Small intestine (tissue), 7 donors: ENCODE data around the gene RARA. TPM values are rescaled to one million over a fixed set of nuclear protein-coding genes. Genes with fewer than 3 reads are reported as not detected.
"Not testable (repeated sequence)": the region's sequence is repeated elsewhere in the genome, so short reads cannot be mapped to it uniquely, and the experiment has no call there.

Source experiments
- DNase-seq, 2 donors: peaks; one replicate each; pipeline versions ENCODE4 v3.0.0 to v3.0.0-alpha.2; 2013
- FAIRE-seq: peaks from 2 replicates; lab custom pipeline; 2012; peaks lifted over from hg19 to GRCh38; lab: Jason Lieb, UNC
- H3K27ac ChIP-seq, 3 donors: one replicate each; pipeline ENCODE4 v1.5.1; 2013; ENCODE audit warnings: low read length in 2 of 3, mild to moderate bottlenecking in 2 of 3, control low read depth in 1 of 3, inconsistent platforms in 1 of 3, low read depth in 1 of 3, moderate library complexity in 1 of 3
- H3K27me3 ChIP-seq, 3 donors: one replicate each; pipeline ENCODE4 v1.6.1; 2013; ENCODE audit warnings: low read length in 3 of 3, inconsistent platforms in 1 of 3; ENCODE audit not compliant: control insufficient read depth in 3 of 3, insufficient read depth in 3 of 3
- H3K36me3 ChIP-seq, 3 donors: one replicate each; pipeline ENCODE4 v1.6.1; 2013; ENCODE audit warnings: low read length in 3 of 3, inconsistent platforms in 1 of 3, low read depth in 1 of 3, mild to moderate bottlenecking in 1 of 3, moderate library complexity in 1 of 3; ENCODE audit not compliant: control insufficient read depth in 3 of 3, insufficient read depth in 2 of 3
- H3K4me1 ChIP-seq, 3 donors: one replicate each; pipeline ENCODE4 v1.6.1; 2013; ENCODE audit warnings: low read length in 2 of 3, inconsistent platforms in 1 of 3, low read depth in 1 of 3, mild to moderate bottlenecking in 1 of 3, moderate library complexity in 1 of 3; ENCODE audit not compliant: control insufficient read depth in 3 of 3, insufficient read depth in 2 of 3
- H3K4me3 ChIP-seq, 3 donors: one replicate each; pipeline ENCODE4 v1.5.1; 2013; ENCODE audit warnings: low read length in 3 of 3, control low read depth in 1 of 3, inconsistent platforms in 1 of 3, low read depth in 1 of 3, mild to moderate bottlenecking in 1 of 3, moderate library complexity in 1 of 3
- H3K9me3 ChIP-seq, 2 donors: one replicate each; pipeline ENCODE4 v1.6.1; 2013; ENCODE audit warnings: low read depth in 1 of 2, low read length in 1 of 2; ENCODE audit not compliant: control insufficient read depth in 2 of 2, insufficient read depth in 1 of 2
- WGBS, 3 donors: extraction: QIAGEN DNeasy Blood & Tissue Kit; methylation state at CpG; one replicate each; pipeline ENCODE4 v1.1.7; 2013; 5-methylcytosine and 5-hydroxymethylcytosine counted together
- polyA plus RNA-seq, 4 donors: library from polyadenylated mRNA; stranded (reverse) in 3 of 4; unstranded in 1 of 4; fragments of 200-250 nt in 3 of 4; fragments of 120-200 nt in 1 of 4; gene quantifications; one replicate each; pipeline versions ENCODE4 v1.2.1 to v1.2.3, GENCODE V29; 2013
- donor health status: healthy with polysubstance abuse.
- donor health status: control.
- donor health status: control.
- donor health status: Bipolar disorder and iron deficiency.
- donor health status: healthy.

Gene RARA
- polyA plus RNA-seq, 4 donors: 28.8 to 47.7 (median 39.9) TPM

- H3K4me1 ChIP-seq, H3K27me3 ChIP-seq, H3K27ac ChIP-seq, DNase-seq, H3K36me3 ChIP-seq, FAIRE-seq, H3K9me3 ChIP-seq, H3K4me3 ChIP-seq: not testable (repeated sequence)
- WGBS, 3 donors: 73 to 88% (median 82%) methylated on average over 16 to 21 of the region's 21 CpGs
Measured at GRCh38 chr17:40375786-40376185, 66.8 kb downstream of the RARA start.

GRCh38 chr17:40376541-40376940 is 67.6 kb downstream of the RARA start:
- not testable (repeated sequence) for H3K9me3 ChIP-seq, H3K27me3 ChIP-seq, H3K4me3 ChIP-seq, DNase-seq, FAIRE-seq, H3K27ac ChIP-seq, H3K4me1 ChIP-seq, H3K36me3 ChIP-seq
- WGBS, 3 donors: 77 to 84% (median 83%) methylated on average over 6 of the region's 6 CpGs

GRCh38 chr17:40377832-40378231 is 68.9 kb downstream of the RARA start:
- FAIRE-seq (no peak), DNase-seq (no peak)
- Histone ChIP-seq H3K4me3 (no peak overlapping the region), H3K9me3 (no peaks in the 10 kb centered on the region), H3K4me1 (no peaks in the 10 kb centered on the region), H3K27me3 (no peaks in the 10 kb centered on the region), H3K27ac (no peak overlapping the region), H3K36me3 (no peaks in the 10 kb centered on the region)
- WGBS, 3 donors: 81 to 89% (median 83%) methylated on average over 13 of the region's 13 CpGs

GRCh38 chr17:40378966-40379365 is 70.0 kb downstream of the RARA start:
- Histone ChIP-seq H3K27me3 (no peaks in the 10 kb centered on the region), H3K9me3 (no peaks in the 10 kb centered on the region), H3K4me1 (no peaks in the 10 kb centered on the region), H3K27ac (no peak overlapping the region), H3K36me3 (no peaks in the 10 kb centered on the region), H3K4me3 (no peak overlapping the region)
- DNase-seq (no peak), FAIRE-seq (no peak)
- WGBS, 3 donors: 79 to 91% (median 84%) methylated on average over 7 of the region's 7 CpGs

GRCh38 chr17:40382251-40382650 is 73.3 kb downstream of the RARA start:
- H3K4me3 ChIP-seq: no peak overlapping the region
- H3K4me1 ChIP-seq: no peaks in the 10 kb centered on the region
- no peaks in the 10 kb centered on the region for H3K9me3 ChIP-seq
- WGBS, 3 donors: 94 to 96% (median 94%) methylated on average over 4 of the region's 4 CpGs
- DNase-seq (no peak), FAIRE-seq (no peak)
- H3K27ac ChIP-seq: no peak overlapping the region
- H3K36me3 ChIP-seq: no peaks in the 10 kb centered on the region
- no peaks in the 10 kb centered on the region for H3K27me3 ChIP-seq

- not testable (repeated sequence) for H3K27ac ChIP-seq, FAIRE-seq, H3K36me3 ChIP-seq, H3K9me3 ChIP-seq, H3K27me3 ChIP-seq, H3K4me3 ChIP-seq, H3K4me1 ChIP-seq, DNase-seq
- WGBS, 3 donors: 95 to 100% (median 96%) methylated on average over 3 of the region's 3 CpGs
Measured at GRCh38 chr17:40386555-40386954, 77.6 kb downstream of the RARA start.

GRCh38 chr17:40399185-40399584 is 90.2 kb downstream of the RARA start:
- Histone ChIP-seq H3K27me3 (no peaks in the 10 kb centered on the region), H3K27ac (no peak overlapping the region), H3K4me1 (no peaks in the 10 kb centered on the region), H3K4me3 (no peak overlapping the region), H3K36me3 (peaks cover 0 to 21% (median 0%) of the 10 kb centered on the region in 3 donors), H3K9me3 (no peaks in the 10 kb centered on the region)
- FAIRE-seq: no peak
- WGBS, 3 donors: 58 to 69% (median 64%) methylated on average over 4 of the region's 4 CpGs
- peak; percentile 50 to 51 for DNase-seq

GRCh38 chr17:40402668-40403067 is 93.7 kb downstream of the RARA start:
- FAIRE-seq: no peak
- Histone ChIP-seq H3K9me3 (no peaks in the 10 kb centered on the region), H3K27me3 (no peaks in the 10 kb centered on the region), H3K36me3 (peaks cover 0 to 15% (median 0%) of the 10 kb centered on the region in 3 donors), H3K4me1 (no peaks in the 10 kb centered on the region), H3K27ac (no peak overlapping the region), H3K4me3 (no peak overlapping the region)
- DNase-seq: no peak
- WGBS, 3 donors: 78 to 91% (median 78%) methylated on average over 1 of the region's 1 CpG

GRCh38 chr17:40404003-40404402 is 95.0 kb downstream of the RARA start:
- WGBS, 3 donors: 82 to 90% (median 82%) methylated on average over 3 of the region's 3 CpGs
- FAIRE-seq (no peak), DNase-seq (no peak)
- Histone ChIP-seq H3K36me3 (peaks cover 0 to 12% (median 0%) of the 10 kb centered on the region in 3 donors), H3K4me1 (no peaks in the 10 kb centered on the region), H3K4me3 (no peak overlapping the region), H3K9me3 (no peaks in the 10 kb centered on the region), H3K27ac (no peak overlapping the region), H3K27me3 (no peaks in the 10 kb centered on the region)
